Metanephros (tissue), 2 donors: ENCODE results near the gene MISP. TPM values are rescaled to one million over a fixed set of nuclear protein-coding genes. Genes with fewer than 3 reads are reported as not detected.

Source experiments
- small RNA-seq: library from RNA; depleted of rRNA; stranded (forward); fragments of <200 nt; gene quantifications from one replicate; pipeline ENCODE3, GENCODE V24; 2014; ENCODE audit warnings: low replicate concordance
- total RNA-seq: library from RNA; depleted of rRNA; stranded (reverse); fragments of >200 nt; gene quantifications from one replicate; pipeline ENCODE4 v1.2.3, GENCODE V29; 2014

MISP gene, protein sequence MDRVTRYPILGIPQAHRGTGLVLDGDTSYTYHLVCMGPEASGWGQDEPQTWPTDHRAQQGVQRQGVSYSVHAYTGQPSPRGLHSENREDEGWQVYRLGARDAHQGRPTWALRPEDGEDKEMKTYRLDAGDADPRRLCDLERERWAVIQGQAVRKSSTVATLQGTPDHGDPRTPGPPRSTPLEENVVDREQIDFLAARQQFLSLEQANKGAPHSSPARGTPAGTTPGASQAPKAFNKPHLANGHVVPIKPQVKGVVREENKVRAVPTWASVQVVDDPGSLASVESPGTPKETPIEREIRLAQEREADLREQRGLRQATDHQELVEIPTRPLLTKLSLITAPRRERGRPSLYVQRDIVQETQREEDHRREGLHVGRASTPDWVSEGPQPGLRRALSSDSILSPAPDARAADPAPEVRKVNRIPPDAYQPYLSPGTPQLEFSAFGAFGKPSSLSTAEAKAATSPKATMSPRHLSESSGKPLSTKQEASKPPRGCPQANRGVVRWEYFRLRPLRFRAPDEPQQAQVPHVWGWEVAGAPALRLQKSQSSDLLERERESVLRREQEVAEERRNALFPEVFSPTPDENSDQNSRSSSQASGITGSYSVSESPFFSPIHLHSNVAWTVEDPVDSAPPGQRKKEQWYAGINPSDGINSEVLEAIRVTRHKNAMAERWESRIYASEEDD
- 10.3 TPM for total RNA-seq

GRCh38 chr19:750640-751423, at the start of gene MISP:
Gene MISP, plus strand, starts transcription at chr19:751112. Its CDS starts 5,835 bp downstream, at chr19:756947.

DNA sequence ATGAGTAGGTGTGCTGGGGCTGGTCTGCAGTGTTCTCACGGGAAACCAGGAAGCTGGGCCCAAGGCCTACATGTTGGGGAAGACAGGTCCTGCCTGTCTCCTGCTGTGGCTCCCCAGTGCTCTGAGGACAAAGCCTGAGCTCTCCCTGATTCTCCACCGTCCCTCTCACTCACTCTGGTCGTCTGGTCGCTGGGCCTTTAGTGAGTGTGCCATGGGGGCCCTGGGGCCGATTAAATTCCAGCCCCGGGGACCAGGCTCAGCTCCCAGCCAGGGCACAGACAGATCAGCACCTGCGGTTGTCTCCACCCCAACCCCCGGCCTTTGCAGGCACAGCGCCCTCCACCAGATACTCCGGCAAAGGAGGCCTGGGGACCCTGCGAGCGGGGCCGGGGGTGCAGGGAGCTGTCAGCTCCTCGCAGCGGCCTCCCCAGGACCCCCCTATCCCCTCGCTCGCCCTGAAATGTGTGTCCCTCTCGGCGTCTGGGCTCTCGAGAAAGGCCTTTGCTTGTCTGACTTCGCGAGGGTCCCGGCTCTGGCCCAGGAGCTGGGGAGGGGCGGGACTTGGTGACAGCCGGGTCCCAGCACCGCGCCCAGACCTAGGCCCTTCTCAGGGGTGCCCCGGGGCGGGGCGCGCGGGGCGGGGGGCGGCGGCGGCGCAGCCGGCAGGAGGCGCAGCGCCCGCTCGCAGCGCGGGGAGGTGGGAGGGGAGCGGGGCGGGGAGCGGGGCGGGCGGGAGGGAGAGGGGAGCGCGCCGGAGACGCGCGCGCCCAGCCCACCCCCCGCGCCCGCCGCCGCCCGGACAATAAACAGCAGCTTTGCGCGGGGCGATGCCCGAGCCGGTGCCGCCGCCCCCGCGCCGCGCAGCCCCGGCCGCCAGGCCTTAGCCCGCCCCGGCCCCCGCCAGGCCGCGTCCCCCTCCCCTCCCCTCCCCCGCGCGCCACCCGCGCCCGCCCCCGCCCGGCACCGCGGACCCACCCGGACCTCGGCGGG, 42.5 kb upstream of the MISP start, which contains the start of gene PALM:
Gene PALM, plus strand, starts transcription at position 782 of the 990 bp plus-strand sequence. CDS start 212 bp downstream, outside the sequence.

GRCh38 chr19:796692-797527, 46.0 kb downstream of the MISP start, which contains the start of gene PTBP1:
Gene PTBP1, plus strand, starts transcription at chr19:797452. Its CDS starts 46 bp downstream, at chr19:797498.

Small RNA genes within 50 kb of the gene (small RNA-seq; reads per million reads assigned to genes)
- not detected for gene MIR3187

Other genes starting within 250 kb of the MISP start
- 30.3 TPM for gene TPGS1, start 243.6 kb upstream of the MISP start, total RNA-seq
- 72.5 TPM for gene CDC34, start 219.4 kb upstream of the MISP start, total RNA-seq
- 1.2 TPM for gene GZMM, start 207.1 kb upstream of the MISP start, total RNA-seq
- 363 TPM for gene BSG, start 178.5 kb upstream of the MISP start, total RNA-seq
- 0.53 TPM for gene HCN2, start 161.2 kb upstream of the MISP start, total RNA-seq
- 30.9 TPM for gene POLRMT, start 117.6 kb upstream of the MISP start, total RNA-seq
- gene FGF22, start 111.2 kb upstream of the MISP start, total RNA-seq, result 0.88 TPM
- gene RNF126, start 87.9 kb upstream of the MISP start, total RNA-seq, result 27.6 TPM
- gene FSTL3, start 74.7 kb upstream of the MISP start, total RNA-seq, result 29.4 TPM
- gene PRSS57, start 55.7 kb upstream of the MISP start, total RNA-seq, result 3.1 TPM
- gene PALM, start 42.2 kb upstream of the MISP start, total RNA-seq, result 74.6 TPM
- gene PTBP1, start 46.3 kb downstream of the MISP start, total RNA-seq, result 301 TPM
- 10.9 TPM for gene PLPPR3, start 70.8 kb downstream of the MISP start, total RNA-seq
- 30.4 TPM for gene AZU1, start 76.7 kb downstream of the MISP start, total RNA-seq
- 93.5 TPM for gene PRTN3, start 89.9 kb downstream of the MISP start, total RNA-seq
- 59.8 TPM for gene ELANE, start 101.2 kb downstream of the MISP start, total RNA-seq
- gene CFD, start 108.6 kb downstream of the MISP start, total RNA-seq, result 16.5 TPM
- 62.2 TPM for gene MED16, start 142.1 kb downstream of the MISP start, total RNA-seq
- gene RNU6-9, start 142.4 kb downstream of the MISP start, total RNA-seq, result not detected
- gene R3HDM4, start 162.1 kb downstream of the MISP start, total RNA-seq, result 54.5 TPM
- 0.88 TPM for gene KISS1R, start 166.2 kb downstream of the MISP start, total RNA-seq
- gene ARID3A, start 174.9 kb downstream of the MISP start, total RNA-seq, result 56.3 TPM
- 104 TPM for gene WDR18, start 233.2 kb downstream of the MISP start, total RNA-seq
- gene GRIN3B, start 249.3 kb downstream of the MISP start, total RNA-seq, result 0.47 TPM